Hematopoietic multipotent progenitor cell treated with erythropoietin and hydrocortisone succinate and interleukin-3 and kit ligand, for 15 days (in vitro differentiated cells): ENCODE measurements around the gene ORC2.

ENCODE experiments used
- DNase-seq: peaks from one replicate; pipeline ENCODE4 v3.0.0-alpha.2; 2015; ENCODE audit warnings: low spot score

Gene ORC2

DNA sequence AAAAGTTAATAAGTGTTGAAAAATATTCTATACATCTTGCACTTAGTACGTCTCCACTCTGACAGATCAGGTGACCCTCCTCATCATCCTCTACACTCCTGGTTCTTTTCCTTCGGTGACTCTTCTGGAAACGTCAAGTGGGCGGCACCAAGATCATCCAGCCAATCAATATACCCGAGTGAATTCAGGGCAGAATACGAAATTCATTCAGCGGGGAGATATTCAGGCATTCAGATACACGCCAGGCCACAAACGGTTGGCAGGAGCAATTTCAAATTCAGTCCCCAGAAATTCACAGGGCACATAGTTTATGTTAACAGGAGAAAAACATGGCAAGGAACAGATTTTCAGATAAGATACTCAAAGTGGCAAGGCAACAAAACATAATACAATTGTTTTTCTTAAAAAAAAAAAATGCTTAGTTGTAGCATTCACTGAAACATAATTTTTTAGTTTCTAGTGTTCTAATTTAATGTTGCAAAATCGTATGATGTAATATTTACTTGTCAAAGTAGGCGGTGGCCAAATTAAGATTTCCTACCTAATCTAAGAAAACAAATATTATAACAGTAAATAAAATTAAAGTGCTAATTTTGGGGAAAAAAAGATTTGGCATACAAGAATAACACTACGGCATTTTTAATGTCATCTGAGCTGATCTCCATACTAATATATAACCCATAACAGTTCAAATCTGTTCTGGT lies 103.2 kb downstream of the ORC2 start:
- DNase-seq: no peak
